Measurements from ENCODE around the gene CDC20B.
"Not testable (repeated sequence)": the region's sequence is repeated elsewhere in the genome, so short reads cannot be mapped to it uniquely, and the experiment has no call there.

The CDC20B gene

GRCh38 chr5:55159763-55160492 lies 13.0 kb downstream of the CDC20B start, which contains the start of gene GPX8:
Gene GPX8 (plus strand): TSS chr5:55160171. CDS start chr5:55160193, 22 bp downstream.
- DNase-seq = no peak

GRCh38 chr5:55154873-55155272 lies 18.1 kb downstream of the CDC20B start:
- no peak for DNase-seq

GRCh38 chr5:55151923-55152842 lies 20.8 kb downstream of the CDC20B start:
- no peak for DNase-seq

- DNase-seq = no peak
These were observed 23.6 kb downstream of the CDC20B start for GRCh38 chr5:55149308-55149795.

GRCh38 chr5:55146543-55147151 lies 26.3 kb downstream of the CDC20B start:
- DNase-seq = peak; percentile 74

GRCh38 chr5:55146080-55146479 lies 26.9 kb downstream of the CDC20B start:
- no peak for DNase-seq

- DNase-seq = no peak
These were observed 29.4 kb downstream of the CDC20B start for GRCh38 chr5:55143624-55144023.

- no peak for DNase-seq
These were observed 30.9 kb downstream of the CDC20B start for GRCh38 chr5:55141945-55142690.

- no peak for DNase-seq
These were observed 31.9 kb downstream of the CDC20B start for GRCh38 chr5:55140908-55141665.

GRCh38 chr5:55136521-55136920 lies 36.5 kb downstream of the CDC20B start:
- no peak for DNase-seq

GRCh38 chr5:55134053-55134722 lies 38.8 kb downstream of the CDC20B start:
- DNase-seq = no peak

GRCh38 chr5:55123365-55123764 lies 49.6 kb downstream of the CDC20B start:
- no peak for DNase-seq

- DNase-seq = no peak
These were observed 58.9 kb downstream of the CDC20B start for GRCh38 chr5:55114061-55114460.

GRCh38 chr5:55113327-55113726 lies 59.6 kb downstream of the CDC20B start:
- no peak for DNase-seq

- DNase-seq = no peak
These were observed 62.8 kb downstream of the CDC20B start for GRCh38 chr5:55110217-55110616.

GRCh38 chr5:55108661-55109060 lies 64.3 kb downstream of the CDC20B start:
- no peak for DNase-seq

GRCh38 chr5:55105976-55106375 lies 67.0 kb downstream of the CDC20B start:
- DNase-seq = not testable (repeated sequence)

- DNase-seq = no peak
These were observed 67.9 kb downstream of the CDC20B start for GRCh38 chr5:55104946-55105701.

GRCh38 chr5:55104036-55104772 lies 68.8 kb downstream of the CDC20B start:
- DNase-seq = no peak

GRCh38 chr5:55102348-55102747 lies 70.6 kb downstream of the CDC20B start, which contains the start of gene GZMA:
Gene GZMA (plus strand): TSS chr5:55102646. CDS start chr5:55102683, 37 bp downstream.
- DNase-seq = no peak

All from activated CD4-positive, CD25-positive, alpha-beta regulatory T cell treated with anti-CD3 and anti-CD28 coated beads, Interleukin-2, amount 50 U/mL, for 72 hours (primary cell).